ENCODE data around the gene BICDL1.

The BICDL1 gene

DNA sequence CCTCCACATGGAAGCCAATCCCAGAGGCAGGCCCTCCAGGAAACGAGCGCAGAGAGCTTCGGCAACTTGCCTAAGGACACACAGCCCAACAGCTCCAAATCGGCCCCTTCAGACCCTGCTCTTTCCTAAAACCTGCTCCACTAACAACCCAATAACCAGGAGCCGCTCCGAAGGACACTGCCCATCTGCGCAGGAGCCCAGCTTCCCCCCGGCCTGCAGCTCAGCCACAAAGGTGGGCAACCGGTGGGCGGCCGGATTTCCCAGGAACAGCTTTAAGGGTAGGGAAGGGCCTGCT lies 114.0 kb downstream of the BICDL1 start:
- DNase-seq, result no peak

DNA sequence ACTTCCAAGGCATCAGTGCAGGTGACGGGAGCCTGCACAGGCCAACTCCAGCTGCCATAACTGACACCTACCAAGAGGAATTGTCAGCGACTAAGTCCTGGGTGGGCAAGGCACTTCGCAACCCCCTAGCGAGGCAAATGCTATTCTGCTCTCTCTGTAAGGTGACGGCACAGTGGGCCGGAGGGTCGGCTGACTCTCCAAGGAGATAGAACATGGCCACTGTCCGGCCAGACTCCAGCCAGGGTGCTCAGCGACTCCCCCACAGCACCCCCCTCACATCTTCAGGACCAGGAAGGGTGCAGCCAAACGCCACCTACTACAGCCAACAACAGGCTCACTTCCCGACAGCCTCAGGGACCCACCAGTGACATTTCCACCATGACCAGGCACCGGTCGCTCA lies 114.3 kb downstream of the BICDL1 start:
- no peak for DNase-seq

DNA sequence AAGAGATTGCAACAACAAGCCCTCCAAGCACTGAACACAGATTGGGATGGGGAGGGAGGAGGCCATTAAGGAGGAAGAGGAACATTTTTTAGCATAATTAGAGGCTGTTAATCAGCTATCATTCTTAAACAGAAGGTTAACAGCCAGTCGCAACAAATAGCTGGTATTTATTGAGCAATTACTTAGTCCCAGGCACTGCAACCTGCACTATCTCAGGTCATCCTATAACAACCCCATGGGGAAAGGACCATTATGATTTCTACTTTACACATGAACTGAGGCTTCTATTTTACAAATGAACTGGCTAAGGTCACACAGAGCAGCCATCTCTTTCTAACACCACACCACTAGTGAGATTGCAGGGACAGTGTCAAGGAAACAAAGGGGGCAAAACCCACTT lies 117.1 kb downstream of the BICDL1 start:
- no peak for DNase-seq

DNA sequence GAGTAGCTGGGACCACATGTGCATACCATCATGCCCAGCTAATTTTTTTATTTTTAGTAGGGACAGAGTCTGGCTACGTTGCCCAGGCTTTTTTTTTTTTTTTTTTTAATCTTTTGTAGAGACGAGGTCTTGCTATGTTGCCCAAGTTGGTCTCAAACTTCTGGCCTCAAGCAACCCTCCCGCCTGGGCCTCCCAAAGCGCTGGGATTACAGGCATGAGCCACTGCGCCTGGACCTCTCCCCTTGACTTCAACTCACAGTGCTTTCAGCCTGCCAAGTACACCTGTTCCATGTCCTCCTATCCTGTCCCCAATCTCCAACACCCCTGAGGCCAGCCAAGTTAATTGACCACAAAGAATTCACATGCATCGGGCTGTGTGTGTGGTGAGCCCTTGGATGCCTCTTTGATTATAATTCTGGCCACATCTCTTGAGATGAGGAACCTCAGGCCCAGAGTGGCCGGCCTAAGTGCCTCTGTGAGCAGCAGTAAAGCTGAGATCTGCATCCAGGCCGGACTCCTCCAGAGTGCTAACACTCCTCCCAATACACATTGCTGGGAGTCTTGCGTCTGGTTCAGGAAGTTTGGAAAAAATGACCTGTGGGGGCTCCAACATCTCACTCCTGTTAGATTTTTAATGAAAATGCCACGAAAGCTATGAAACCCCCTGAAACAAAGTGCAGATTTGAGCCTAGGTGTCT lies 120.7 kb downstream of the BICDL1 start:
- no peak for DNase-seq

DNA sequence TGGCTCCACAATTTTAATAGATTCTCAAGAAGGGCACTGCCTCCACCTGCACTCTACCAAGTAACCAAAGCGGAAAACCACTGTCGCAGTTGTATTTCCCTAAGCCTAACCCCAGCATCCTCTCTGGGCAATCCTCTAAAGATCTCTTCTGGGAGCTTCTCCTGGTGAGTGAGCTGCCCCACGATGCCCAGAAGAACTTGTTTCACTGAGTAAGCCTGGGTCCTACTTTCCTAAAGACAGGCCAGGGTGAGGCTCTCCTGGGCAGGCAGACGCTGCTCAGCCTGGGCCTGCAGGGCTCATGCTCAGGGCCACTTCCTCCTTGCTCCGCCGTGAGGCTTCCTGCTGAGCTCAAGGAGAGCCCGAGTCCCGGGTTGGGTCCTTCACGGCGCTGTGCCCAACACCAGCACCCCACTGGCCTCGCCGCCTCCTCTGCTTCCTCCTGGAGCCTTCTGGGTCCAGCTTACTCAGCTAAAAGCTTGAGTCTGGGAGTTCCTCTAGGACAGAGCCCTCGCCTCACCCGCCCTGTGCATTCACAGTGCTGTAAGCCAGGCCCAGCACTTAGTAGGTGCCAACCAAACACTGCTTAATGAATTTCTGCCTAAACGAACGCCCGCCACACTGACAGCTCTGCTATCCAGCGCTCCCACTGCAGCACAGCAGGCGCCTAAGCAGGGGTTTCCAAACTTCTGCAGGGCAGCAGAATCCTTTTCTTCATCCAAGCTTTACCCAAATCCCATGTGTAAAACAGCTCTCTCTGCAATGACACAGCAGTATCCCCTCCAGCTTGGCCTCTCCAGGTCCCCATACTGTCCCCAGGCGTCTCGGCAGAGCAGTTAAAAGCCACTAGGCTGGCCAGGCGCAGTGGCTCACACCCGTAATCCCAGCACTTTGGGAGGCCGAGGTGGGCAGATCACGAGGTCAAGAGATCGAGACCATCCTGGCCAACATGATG lies 121.8 kb downstream of the BICDL1 start:
- DNase-seq, result no peak

DNA sequence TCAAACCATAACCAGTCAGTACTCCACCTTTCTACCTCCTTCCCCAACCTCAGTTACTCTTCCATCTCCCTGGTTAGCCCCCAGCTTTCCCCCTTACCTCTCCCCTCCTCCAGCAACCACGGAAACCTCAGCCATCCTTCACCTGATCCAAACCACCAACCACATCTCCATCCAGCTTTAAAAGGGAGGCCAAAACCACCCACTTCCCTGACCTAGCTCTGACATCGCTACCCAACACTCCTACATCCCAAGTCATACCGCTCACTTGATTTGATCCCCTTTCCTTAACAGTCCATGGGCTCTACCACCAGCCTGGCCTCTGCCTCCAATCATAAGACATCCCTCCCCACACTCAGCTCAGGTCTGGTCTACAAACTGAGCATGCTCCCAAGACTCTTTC lies 126.0 kb downstream of the BICDL1 start:
- DNase-seq, result no peak

DNA sequence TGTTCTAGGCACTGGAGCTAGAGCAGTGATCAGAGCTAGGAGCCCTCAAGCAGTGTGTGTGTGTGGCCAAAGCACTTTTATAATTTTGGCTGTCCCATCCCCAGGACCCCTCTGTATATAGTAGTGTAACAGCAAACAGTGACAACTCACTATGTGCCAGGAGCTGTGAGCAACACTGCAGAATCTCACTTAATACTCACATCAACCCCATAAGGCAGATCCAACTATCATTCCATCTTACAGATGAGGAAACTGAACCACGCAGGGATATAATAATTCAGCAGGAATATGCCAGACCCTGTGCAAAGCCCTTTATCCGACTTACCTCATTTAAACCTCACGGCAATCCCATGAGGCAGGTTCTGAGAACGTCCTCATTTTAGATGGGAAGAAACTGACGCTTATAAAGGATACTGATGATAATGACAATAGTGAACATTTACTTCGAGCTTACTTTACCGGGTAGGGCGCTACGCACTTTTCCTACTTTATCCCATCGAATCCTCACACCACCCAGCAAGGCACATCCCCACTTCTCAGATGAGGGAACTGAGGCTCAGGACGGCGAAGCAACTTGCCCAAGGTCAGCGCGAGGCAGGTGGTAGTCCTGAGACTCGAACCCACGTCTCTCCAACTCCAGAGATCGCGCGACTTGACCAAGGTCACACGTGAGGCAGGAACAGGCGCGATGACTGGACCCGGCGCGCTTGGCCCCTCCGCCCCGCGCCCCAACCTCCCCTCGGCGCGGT lies 126.8 kb downstream of the BICDL1 start:
- no peak for DNase-seq

DNA sequence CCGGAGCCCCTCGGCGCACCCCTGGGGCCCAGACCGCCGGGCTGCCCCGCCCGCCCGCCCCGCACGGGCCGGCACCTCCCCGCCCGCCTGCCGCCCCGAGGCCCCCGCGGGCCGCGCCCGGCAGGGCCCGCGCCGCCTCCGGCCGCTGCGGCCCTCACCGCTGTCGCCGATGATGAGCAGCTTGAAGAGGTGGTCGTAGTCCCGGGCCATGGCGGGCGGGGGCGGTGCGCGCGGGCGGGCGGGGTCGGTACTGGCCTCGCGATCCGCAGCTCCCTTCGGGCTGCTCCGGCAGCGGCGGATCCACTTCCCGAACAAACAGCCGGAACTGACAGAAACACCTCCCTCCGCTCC lies 127.4 kb downstream of the BICDL1 start, which contains the start of gene RAB35:
Gene RAB35, minus strand, starts transcription at position 313 of the 351 bp plus-strand sequence. Its CDS starts 103 bp downstream, at position 210.
- DNase-seq, result no peak

DNA sequence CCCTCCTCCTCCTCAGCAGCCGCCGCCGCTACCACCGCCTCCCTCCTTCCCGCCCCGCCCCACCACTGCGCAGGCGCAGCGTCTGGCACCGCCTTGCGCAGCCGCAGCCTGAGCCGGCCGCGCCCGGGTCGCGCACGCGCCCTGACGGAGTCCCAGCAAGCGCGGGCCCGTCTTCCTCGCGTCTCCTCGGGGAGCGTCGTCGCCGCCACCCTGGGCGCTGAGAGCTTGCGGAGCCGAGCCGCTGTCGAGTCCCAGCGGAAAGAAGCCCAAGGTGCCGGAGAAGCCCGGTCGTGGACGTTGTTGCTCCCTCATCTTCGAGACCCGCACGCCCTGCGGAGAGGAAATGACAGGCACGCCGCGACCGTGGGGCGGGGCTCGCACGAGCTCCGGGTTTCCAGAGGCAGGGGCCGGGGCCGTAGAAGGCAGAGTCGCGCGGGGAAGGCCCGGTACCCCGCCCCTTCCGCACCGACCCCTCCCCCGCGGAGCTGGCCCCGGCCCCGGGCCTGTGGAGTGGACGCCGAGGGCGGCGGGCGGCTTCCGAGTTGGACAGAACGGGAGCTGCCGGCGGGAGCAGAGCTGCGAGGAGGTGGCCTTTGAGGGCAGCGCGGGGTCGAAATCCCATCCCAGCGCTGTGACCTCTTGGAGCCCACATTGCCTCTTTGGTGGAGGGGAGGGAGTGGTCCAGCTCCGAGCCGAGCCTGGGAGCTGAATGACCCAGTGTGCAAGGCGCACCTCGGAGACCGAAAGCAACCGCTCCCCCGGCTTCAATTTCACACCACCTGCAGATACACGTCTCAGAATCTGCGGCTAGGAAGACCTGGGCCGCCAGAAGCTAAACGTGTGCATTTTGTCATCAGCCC lies 128.0 kb downstream of the BICDL1 start:
- DNase-seq, result peak; percentile 83

DNA sequence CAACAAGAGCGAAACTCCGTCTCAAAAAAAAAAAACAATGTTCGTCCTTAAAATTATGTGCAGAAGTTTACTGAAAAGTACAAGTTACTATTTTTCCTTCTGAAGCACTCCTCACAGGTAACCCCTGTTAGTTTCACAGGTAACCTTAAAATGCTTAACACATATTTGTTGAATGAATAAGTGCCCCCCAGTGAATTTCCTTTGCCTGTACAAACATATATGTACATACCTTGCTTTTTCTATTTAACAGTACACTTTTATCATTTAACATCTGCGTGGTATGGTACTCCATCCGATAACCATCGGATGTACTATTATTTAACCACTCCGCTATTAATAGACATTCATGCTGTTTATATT lies 128.9 kb downstream of the BICDL1 start:
- DNase-seq, result no peak

DNA sequence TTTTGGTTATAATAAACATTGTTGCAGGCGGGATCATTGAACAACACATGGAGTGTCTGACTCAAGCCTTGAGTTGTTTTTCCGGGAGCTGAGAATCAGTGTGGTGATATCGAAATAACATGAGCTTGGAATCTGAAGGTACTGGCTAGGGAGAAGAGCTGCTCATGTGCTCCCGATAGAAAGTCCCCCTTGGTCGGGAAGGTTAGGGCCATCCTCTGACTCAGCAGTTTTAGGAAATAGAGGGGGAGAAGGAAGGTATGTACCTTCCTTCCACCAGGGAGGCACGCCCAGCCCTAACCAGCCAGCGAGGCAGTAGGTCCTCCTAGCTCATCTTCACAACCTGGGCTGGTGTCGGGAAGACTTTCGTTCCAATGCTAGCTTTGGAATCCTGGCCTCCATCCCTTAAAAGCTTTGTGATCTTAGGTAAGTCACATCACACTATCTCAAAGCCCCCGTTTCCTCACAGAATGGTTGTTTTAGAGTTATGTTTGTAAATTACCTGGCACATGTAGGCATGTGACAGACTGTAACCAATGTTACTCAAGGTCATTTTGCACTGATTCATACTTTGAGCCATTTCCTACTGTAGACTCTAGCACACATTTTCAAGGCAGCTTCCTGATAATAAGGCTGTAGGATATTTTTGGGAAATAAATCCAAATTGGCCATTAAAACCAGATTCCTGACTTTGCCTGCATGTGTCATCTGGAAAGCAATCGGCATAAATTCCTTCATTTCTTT lies 129.5 kb downstream of the BICDL1 start:
- DNase-seq, result no peak

DNA sequence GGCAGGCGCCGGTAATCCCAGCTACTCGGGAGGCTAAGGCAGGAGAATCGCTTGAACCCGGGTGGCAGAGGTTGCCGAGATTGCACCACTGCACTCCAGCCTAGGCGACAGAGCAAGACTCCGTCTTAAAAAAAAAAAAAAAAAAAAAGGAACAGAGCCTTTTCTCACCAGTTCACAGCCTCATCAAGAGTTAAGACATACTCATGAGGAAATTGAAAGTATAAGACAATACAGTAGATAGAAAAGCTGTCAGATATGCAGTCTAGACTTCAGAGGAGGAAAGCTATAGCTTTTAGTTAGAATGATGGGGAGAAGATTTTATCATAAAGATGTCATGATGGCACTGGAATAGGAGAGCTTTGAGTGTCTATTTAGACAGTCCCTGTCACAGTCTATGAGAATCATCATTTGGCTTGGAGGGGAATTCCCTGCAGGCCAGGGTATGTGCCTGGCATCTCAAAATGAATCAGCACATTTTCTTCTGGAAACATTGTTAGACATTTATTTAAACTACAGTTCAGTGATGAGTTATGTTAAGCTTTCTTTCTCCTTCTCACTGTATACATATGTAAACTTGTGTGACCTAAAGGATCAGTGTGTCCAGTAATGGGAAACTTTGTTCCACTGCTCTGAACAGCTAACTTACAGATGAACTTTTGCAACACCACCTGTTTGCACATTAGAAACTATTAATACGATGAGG lies 130.4 kb downstream of the BICDL1 start:
- no peak for DNase-seq

DNA sequence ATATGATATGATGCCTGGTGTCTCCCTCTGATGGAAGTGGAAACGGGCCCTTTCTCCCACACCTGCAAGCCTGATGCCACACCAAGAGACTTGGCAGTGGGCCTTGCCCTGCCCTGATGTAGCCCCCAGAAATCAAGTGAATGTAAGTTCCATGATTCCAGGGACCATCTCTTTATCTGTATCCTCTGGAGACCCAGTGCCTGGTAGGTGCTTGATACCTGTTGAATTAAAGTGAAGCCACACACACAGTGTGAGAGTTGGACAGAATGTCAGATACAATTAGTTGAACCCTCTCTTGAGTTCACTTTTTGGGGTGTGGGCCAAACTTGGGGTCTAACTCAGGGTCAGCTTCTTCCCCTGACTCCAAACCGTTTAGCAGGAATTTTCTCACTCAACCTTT lies 132.3 kb downstream of the BICDL1 start:
- DNase-seq, result no peak

DNA sequence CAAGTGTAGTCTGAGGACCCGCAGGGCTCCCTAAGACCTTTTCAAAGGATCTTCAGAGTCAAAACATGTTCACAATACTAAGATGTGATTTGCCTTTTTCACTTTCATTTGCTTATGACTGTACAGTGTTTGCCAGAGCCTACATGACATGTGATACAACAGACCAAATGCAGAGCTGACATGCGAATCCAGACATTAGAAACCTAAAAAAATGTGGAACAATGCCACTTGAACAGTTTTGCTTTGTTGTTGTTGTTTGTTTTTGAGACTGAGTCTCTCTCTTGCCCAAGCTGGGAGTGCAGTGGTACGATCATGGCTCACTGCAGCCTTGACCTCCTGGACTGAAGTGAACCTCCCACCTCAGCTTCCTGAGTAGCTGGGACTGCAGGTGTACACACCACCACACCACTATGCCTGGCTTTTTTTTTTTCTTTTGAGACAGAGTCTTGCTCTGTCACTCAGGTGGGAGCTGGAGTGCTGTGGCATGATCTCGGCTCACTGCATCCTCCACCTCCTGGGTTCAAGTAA lies 132.8 kb downstream of the BICDL1 start:
- no peak for DNase-seq

DNA sequence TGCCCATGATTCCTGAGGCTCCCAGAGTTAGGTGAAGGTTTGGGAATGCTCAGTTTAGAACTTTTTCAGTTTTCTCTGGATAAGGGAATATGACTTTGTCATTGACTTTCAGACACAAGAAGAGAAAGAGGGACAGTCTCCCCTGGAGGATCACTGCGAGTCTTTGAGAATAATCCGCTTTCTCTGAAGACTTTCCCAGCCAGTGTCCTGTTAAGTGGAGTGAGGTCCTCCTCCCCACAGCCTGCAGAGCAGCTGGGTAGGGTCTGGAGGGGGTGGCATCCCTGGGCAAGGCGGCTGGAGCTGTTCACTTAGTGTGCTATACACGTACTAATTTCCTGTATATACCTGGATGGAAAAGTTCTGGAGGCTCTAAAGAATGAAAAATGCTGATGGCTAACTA lies 136.0 kb downstream of the BICDL1 start:
- DNase-seq, result no peak

DNA sequence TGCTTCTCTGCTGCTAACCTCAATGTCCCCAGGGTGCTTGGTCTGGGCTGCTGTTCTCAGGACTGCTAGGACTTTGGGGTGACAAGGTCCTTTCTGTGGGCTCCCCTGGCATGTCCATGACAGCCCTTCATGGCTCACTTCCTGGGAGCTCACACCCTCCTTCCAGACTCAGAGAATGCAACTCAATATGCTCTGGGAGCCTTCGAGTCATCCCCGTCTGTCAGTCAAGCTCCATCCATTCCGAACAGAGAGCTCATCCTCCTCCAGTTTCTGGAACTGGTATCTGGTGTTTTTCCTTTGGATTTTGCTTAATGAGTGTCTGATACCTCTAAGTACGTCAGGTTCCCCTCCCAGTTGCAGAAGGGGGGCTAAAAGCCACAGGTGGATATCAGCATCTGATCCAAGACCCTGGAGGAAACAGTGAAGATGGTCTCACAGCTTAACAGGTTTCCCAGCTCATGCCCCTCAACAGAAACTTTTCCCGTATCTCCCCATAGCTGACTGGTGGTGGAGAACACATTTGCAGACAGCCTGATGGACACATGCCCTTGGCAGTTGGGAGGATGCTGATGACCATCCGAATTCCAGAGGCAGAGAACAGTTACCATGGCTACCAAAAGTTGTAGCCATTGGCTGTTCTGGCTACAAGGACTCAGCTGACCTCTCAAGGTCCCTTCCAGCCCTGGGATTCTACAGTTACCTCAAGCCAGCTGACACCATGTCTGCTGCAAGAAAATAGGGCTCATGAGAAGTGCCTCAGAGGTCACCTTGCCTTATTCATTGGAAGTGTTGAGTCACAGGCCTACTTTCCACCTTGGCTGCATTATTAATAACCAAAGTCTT lies 137.0 kb downstream of the BICDL1 start:
- no peak for DNase-seq

DNA sequence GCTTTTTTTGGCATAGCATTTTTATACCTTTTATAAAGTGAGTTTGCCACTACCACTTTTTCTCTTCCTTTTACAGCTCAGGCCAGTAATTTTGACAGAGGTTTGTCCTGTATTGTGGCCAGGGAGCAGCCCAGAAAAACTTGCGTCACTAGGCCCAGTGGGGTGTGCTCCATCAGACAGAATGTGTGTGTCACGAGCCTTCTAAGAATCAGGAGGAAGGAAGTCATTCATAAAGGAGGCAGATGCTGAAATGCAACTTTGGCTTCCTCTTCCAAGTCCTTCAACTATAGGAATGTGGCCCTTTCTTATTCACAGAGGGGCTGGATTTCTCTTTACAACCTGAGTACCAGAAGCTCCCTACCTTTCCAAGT lies 137.6 kb downstream of the BICDL1 start:
- no peak for DNase-seq

DNA sequence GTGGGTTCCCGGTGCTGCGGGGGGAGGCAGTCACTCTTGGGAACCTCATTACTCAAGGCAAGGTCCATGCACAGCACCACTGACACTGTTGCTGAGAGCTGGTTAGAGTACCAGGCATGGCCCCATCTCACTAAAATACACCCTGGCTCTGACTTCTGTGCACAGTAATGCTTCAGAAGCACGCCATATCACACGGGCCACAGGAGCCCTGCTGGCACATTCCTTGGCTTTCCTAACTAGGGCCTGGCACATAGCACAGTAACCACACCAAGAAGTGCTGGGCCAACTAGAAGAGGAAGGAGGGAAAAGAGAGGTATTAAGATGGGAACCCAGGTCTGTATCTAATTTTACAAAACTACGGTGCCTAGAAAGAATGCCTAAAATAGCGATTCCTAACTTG lies 141.0 kb downstream of the BICDL1 start:
- no peak for DNase-seq

DNA sequence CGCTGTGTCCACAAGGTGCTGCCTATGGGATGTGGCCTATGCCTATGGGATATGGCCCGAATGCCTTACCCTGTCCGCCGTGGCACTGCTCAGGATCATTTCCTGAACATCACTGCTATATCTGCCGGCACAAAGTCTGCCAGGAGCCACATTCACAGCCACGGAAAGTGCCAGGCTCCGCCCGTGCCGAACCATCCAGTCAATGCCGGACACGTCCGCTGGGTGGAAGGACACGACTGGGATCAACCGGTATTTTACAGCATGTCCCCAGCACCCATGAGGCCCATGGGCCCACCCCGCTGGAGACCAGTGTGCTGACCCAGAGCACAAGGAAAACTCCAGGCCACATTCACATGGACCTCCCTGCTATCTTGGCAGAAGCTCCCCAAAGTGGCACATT lies 142.1 kb downstream of the BICDL1 start:
- no peak for DNase-seq

Data from NK-92 treated with Interleukin-12 subunit alpha and Interleukin-12 subunit beta, amount 100 ng/mL, for 24 hours (cell line).